HCT116 (cell line): Measurements from ENCODE around the gene RAET1G. TPM values are rescaled to one million over a fixed set of nuclear protein-coding genes. Genes with fewer than 3 reads are reported as not detected.

Source experiments
- ATAC-seq: fragments of 200-7000 bp; cut with Tn5 transposase; 2 replicates; pipeline ENCODE4 v1.9.1; 2020; ENCODE audit warnings: mild to moderate bottlenecking, moderate library complexity
- BruUV-seq: library from RNA; stranded (reverse); fragments of 400-500 nt; replicated peaks from 2 replicates; lab custom pipeline; 2021; lab: Mats Ljungman, UMichigan
- CTCF ChIA-PET: fragments of 300-600 bp; sonication (Branson Sonifier 250); formaldehyde crosslinking; loops from one replicate; lab custom pipeline; 2021; ENCODE audit warnings: antibody characterized with exemption; lab: Charles Lee
- POLR2A ChIA-PET: fragments of 300-600, 350-600 bp; sonication (Branson Sonifier 250); formaldehyde crosslinking; loops from one replicate; lab custom pipeline; 2021; ENCODE audit warnings: antibody characterized with exemption; lab: Charles Lee
- RAD21 ChIA-PET, 2 experiments: fragments of 300-600 bp; sonication (Branson Sonifier 250); formaldehyde crosslinking; loops; one replicate each; lab custom pipeline; 2023; ENCODE audit warnings: low total read pairs in 2 of 2; ENCODE audit not compliant: uncharacterized antibody in 2 of 2, unreplicated experiment in 2 of 2, low non-redundant PET in 1 of 2; lab: Charles Lee
- DNase-seq: peaks from one replicate; pipeline ENCODE4 v3.0.0-alpha.2; 2010; ENCODE audit warnings: low read depth, low spot score
- H2AFZ ChIP-seq: fragments of 200-600 bp; shearing (Covaris generic), sonication (generic); 2 replicates; pipeline ENCODE4 v1.6.1; 2017; ENCODE audit warnings: low read depth, mixed run types, mixed read lengths, antibody characterized with exemption, low read length; ENCODE audit not compliant: poor library complexity, severe bottlenecking
- H3K27ac ChIP-seq: 2 replicates; pipeline ENCODE4 v1.5.1; 2012; ENCODE audit warnings: low read depth, low read length
- H3K27me3 ChIP-seq: fragments of 200-600 bp; sonication (generic); 2 replicates; pipeline ENCODE4 v1.6.1; 2016; ENCODE audit warnings: mixed run types, low read length, mixed read lengths; ENCODE audit not compliant: insufficient read depth
- H3K36me3 ChIP-seq, 2 experiments: fragments of 200-500 bp in 1 of 2; fragments of 200-600 bp in 1 of 2; sonication (Bioruptor generic) in 1 of 2; sonication (generic) in 1 of 2; 2 replicates each; pipeline versions ENCODE4 v1.5.1 to v1.6.1; 2014 to 2016; ENCODE audit warnings: low read length in 2 of 2, inconsistent platforms in 1 of 2, mixed read lengths in 1 of 2, mixed run types in 1 of 2; ENCODE audit not compliant: insufficient read depth in 2 of 2, control insufficient read depth in 1 of 2
- H3K4me1 ChIP-seq, 2 experiments: fragments of 200-600 bp in 1 of 2; sonication (generic) in 1 of 2; 2 replicates each; pipeline versions ENCODE4 v1.5.1 to v1.6.1; 2012 to 2017; ENCODE audit warnings: low read length in 2 of 2, inconsistent platforms in 1 of 2, mild to moderate bottlenecking in 1 of 2, mixed read lengths in 1 of 2, mixed run types in 1 of 2, moderate library complexity in 1 of 2; ENCODE audit not compliant: insufficient read depth in 2 of 2, control insufficient read depth in 1 of 2
- H3K4me2 ChIP-seq: fragments of 200-600 bp; sonication (generic); 2 replicates; pipeline ENCODE4 v1.6.1; 2017; ENCODE audit warnings: mixed run types, low read length, mixed read lengths
- H3K4me3 ChIP-seq, 2 experiments: fragments of 200-600 bp in 1 of 2; sonication (generic) in 1 of 2; replicated peaks in 1 of 2; 2 replicates each; pipeline ENCODE4 v1.5.1; 2011 to 2016; ENCODE audit warnings: low read length in 2 of 2, control low read depth in 1 of 2, low read depth in 1 of 2, mild to moderate bottlenecking in 1 of 2, mixed read lengths in 1 of 2, mixed run types in 1 of 2
- H3K79me2 ChIP-seq: fragments of 200-600 bp; sonication (generic); 2 replicates; pipeline ENCODE4 v1.6.1; 2017; ENCODE audit warnings: mild to moderate bottlenecking, mixed run types, low read length, moderate library complexity, mixed read lengths; ENCODE audit not compliant: insufficient read depth
- H3K9ac ChIP-seq: fragments of 200-600 bp; sonication (generic); 2 replicates; pipeline ENCODE4 v1.6.1; 2016; ENCODE audit warnings: low read length, mixed read lengths
- H3K9me2 ChIP-seq: fragments of 200-600 bp; sonication (generic), shearing (Covaris generic); 2 replicates; pipeline ENCODE4 v1.6.1; 2017; ENCODE audit warnings: mixed run types, mild to moderate bottlenecking, moderate library complexity; ENCODE audit not compliant: insufficient read depth
- H3K9me3 ChIP-seq, 2 experiments: fragments of 200-500 bp in 1 of 2; fragments of 200-600 bp in 1 of 2; sonication (Bioruptor generic) in 1 of 2; sonication (generic) in 1 of 2; 2 replicates each; pipeline ENCODE4 v1.6.1; 2014 to 2017; ENCODE audit warnings: low read length in 2 of 2, mixed read lengths in 2 of 2, inconsistent platforms in 1 of 2, low read depth in 1 of 2, mild to moderate bottlenecking in 1 of 2, mixed run types in 1 of 2, moderate library complexity in 1 of 2; ENCODE audit not compliant: control insufficient read depth in 1 of 2, insufficient read depth in 1 of 2
- H4K20me1 ChIP-seq: fragments of 200-600 bp; sonication (generic), shearing (Covaris generic); 2 replicates; pipeline ENCODE4 v1.6.1; 2017; ENCODE audit warnings: mixed run types, mild to moderate bottlenecking, moderate library complexity; ENCODE audit not compliant: insufficient read depth
- EGR1 ChIP-seq: IDR thresholded peaks from 2 replicates; pipeline ENCODE4 v1.6.1; 2012; ENCODE audit warnings: low read depth
- EZH2 ChIP-seq: fragments of 200-600 bp; sonication (generic); IDR thresholded peaks from 2 replicates; pipeline ENCODE4 v1.6.1; 2017; ENCODE audit warnings: antibody characterized with exemption, mixed run types
- EZH2phosphoT487 ChIP-seq: fragments of 200-600 bp; IDR thresholded peaks from 2 replicates; pipeline ENCODE4 v1.6.1; 2018; ENCODE audit warnings: antibody characterized with exemption, borderline replicate concordance
- FOSL1 ChIP-seq: IDR thresholded peaks from 2 replicates; pipeline ENCODE4 v1.6.1; 2012; ENCODE audit warnings: low read depth
- JUND ChIP-seq: IDR thresholded peaks from 2 replicates; pipeline ENCODE4 v1.6.1; 2012
- MAX ChIP-seq: IDR thresholded peaks from 2 replicates; pipeline ENCODE4 v1.6.1; 2012
- POLR2A ChIP-seq: IDR thresholded peaks from 2 replicates; pipeline ENCODE4 v1.7.0; 2011; ENCODE audit warnings: borderline replicate concordance; ENCODE audit not compliant: insufficient read depth, insufficient read length; ENCODE audit errors: extremely low read depth
- POLR2AphosphoS5 ChIP-seq: IDR thresholded peaks from 2 replicates; pipeline ENCODE4 v1.6.1; 2011; ENCODE audit warnings: mild to moderate bottlenecking, low read depth, low read length, moderate library complexity
- RAD21 ChIP-seq: IDR thresholded peaks from 2 replicates; pipeline ENCODE4 v1.6.1; 2012; ENCODE audit warnings: low read depth, mild to moderate bottlenecking
- SIN3A ChIP-seq: IDR thresholded peaks from 2 replicates; pipeline ENCODE4 v1.6.1; 2012; ENCODE audit warnings: low read depth
- SP1 ChIP-seq: IDR thresholded peaks from 2 replicates; pipeline ENCODE4 v1.6.1; 2012; ENCODE audit warnings: low read depth
- SRF ChIP-seq: IDR thresholded peaks from 2 replicates; pipeline ENCODE4 v1.6.1; 2012; ENCODE audit warnings: low read depth
- TCF7L2 ChIP-seq: IDR thresholded peaks from 2 replicates; pipeline ENCODE4 v1.7.0; 2011; ENCODE audit warnings: borderline replicate concordance, inconsistent platforms; ENCODE audit not compliant: insufficient read depth, insufficient read length; ENCODE audit errors: extremely low read depth
- YY1 ChIP-seq: IDR thresholded peaks from 2 replicates; pipeline ENCODE4 v1.6.1; 2011; ENCODE audit warnings: low read length, low read depth, moderate library complexity, mild to moderate bottlenecking; ENCODE audit not compliant: insufficient replicate concordance; ENCODE audit errors: extremely low read depth
- ZFX ChIP-seq: fragments of 450-650 bp; IDR thresholded peaks from 2 replicates; pipeline ENCODE4 v1.6.1; 2017
- ZNF274 ChIP-seq: fragments of 200-500 bp; sonication (Bioruptor generic); IDR thresholded peaks from 2 replicates; pipeline ENCODE4 v1.6.1; 2014; ENCODE audit warnings: mild to moderate bottlenecking, low read depth, low read length, inconsistent platforms
- intact Hi-C: fragments of 100-400 bp; cut with micrococcal nuclease; formaldehyde crosslinking; loops from 2 replicates; pipeline ENCODE4 v1.10.0; 2022
- total RNA-seq: library from RNA; stranded (reverse); gene quantifications from one replicate; pipeline ENCODE4 v1.2.1, GENCODE V29; 2021; ENCODE audit not compliant: unreplicated experiment
- TF ChIP-seq, protein P1 (sequence below), 3 experiments: fragments of 200-600 bp in 1 of 3; sonication (generic) in 1 of 3; IDR thresholded peaks in 2 of 3; conservative IDR thresholded peaks in 1 of 3; 2 replicates each; pipeline ENCODE4 v1.5.1; 2012 to 2017; ENCODE audit warnings: low read depth in 2 of 3, low read length in 2 of 3, antibody characterized with exemption in 1 of 3, borderline replicate concordance in 1 of 3, control low read depth in 1 of 3, mild to moderate bottlenecking in 1 of 3, mixed read lengths in 1 of 3, mixed run types in 1 of 3, moderate library complexity in 1 of 3; ENCODE audit not compliant: insufficient read depth in 1 of 3
- TF ChIP-seq, protein P2 (sequence below): IDR thresholded peaks from 2 replicates; pipeline ENCODE4 v1.6.1; 2012

The RAET1G gene
- total RNA-seq, 1 experiment from 2014 or later, result 0.37 TPM

GRCh38 chr6:149961728-149962425 is 39.0 kb upstream of the RAET1G start:
- RAD21 ChIA-PET, result no interaction called here
- POLR2A ChIA-PET, result no interaction called here
- Histone ChIP-seq H3K79me2 (no peaks in the 10 kb centered on the region), H3K9me2 (no peaks in the 10 kb centered on the region), H3K27me3 (no peaks in the 10 kb centered on the region), H3K4me3 (no peak overlapping the region), H3K4me1 (peaks cover 9 to 22% of the 10 kb centered on the region in 2 experiments; a peak in 3 of 4 replicates), H3K4me2 (no peak overlapping the region), H2AFZ (peak overlapping the region; percentile 71), H4K20me1 (no peaks in the 10 kb centered on the region), H3K27ac (no peak overlapping the region; the same call in 1 of the 2 replicates), H3K9me3 (no peaks in the 10 kb centered on the region), H3K36me3 (no peaks in the 10 kb centered on the region), H3K9ac (no peak overlapping the region)
- peak; percentile 31; the same call in 1 of the 2 replicates for ATAC-seq
- intact Hi-C loops, result no loop called here
- no peak for TF ChIP-seq POLR2A
- TF ChIP-seq, protein P1, sequence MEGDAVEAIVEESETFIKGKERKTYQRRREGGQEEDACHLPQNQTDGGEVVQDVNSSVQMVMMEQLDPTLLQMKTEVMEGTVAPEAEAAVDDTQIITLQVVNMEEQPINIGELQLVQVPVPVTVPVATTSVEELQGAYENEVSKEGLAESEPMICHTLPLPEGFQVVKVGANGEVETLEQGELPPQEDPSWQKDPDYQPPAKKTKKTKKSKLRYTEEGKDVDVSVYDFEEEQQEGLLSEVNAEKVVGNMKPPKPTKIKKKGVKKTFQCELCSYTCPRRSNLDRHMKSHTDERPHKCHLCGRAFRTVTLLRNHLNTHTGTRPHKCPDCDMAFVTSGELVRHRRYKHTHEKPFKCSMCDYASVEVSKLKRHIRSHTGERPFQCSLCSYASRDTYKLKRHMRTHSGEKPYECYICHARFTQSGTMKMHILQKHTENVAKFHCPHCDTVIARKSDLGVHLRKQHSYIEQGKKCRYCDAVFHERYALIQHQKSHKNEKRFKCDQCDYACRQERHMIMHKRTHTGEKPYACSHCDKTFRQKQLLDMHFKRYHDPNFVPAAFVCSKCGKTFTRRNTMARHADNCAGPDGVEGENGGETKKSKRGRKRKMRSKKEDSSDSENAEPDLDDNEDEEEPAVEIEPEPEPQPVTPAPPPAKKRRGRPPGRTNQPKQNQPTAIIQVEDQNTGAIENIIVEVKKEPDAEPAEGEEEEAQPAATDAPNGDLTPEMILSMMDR (IDR thresholded peaks at IDR 0.05 in 2 of 3, conservative IDR thresholded peaks at IDR 0.05 in 1 of 3; ENCODE audit: borderline replicate concordance in 1 of 3, insufficient read depth in 1 of 3, low read depth in 2 of 3, low read length in 2 of 3), result peak in 2 of 3 experiments; percentile 47 to 49; a peak in 4 of 6 replicates
- no peak for TF ChIP-seq SIN3A
- 0 out of 2 replicates have a peak, but pooled peaks have one; percentile 37 for TF ChIP-seq MAX
- DNase-seq, result peak; percentile 36
- CTCF ChIA-PET, result interaction anchor here (1.4 kb wide), 2 partner anchors 10 to 55 kb away, joined by 3 to 4 read pairs; no protein-coding TSS in a partner anchor
- BruUV-seq, result no TSS peak

DNA sequence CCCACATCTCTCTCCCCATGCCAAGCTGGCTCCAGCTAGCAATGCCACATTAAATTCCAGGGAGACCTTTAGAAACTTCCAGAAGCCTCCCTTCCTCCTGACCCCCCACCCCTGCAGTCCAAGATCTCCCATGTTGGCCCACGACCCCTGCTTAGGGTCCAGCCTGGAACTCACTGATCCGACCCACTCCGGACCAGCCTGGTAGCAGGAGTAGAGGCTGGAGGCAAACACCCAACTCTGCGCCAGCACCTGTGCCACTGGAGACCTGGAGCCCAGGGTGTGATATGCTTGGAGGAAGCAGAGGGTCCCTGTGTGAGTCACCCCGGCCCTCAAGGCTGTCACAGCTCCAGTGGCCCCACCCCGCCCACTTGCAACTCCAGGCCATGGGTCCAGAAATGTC is 37.6 kb upstream of the RAET1G start:
- Histone ChIP-seq H3K4me3 (no peak overlapping the region), H3K9me3 (no peaks in the 10 kb centered on the region), H3K4me2 (no peak overlapping the region), H3K4me1 (peaks cover 9 to 22% of the 10 kb centered on the region in 2 experiments; a peak in 3 of 4 replicates), H3K27me3 (no peaks in the 10 kb centered on the region), H3K9ac (no peak overlapping the region), H3K36me3 (no peaks in the 10 kb centered on the region), H3K27ac (no peak overlapping the region), H4K20me1 (no peaks in the 10 kb centered on the region), H3K79me2 (no peaks in the 10 kb centered on the region), H3K9me2 (no peaks in the 10 kb centered on the region), H2AFZ (no peak overlapping the region)
- intact Hi-C loops, result no loop called here
- ChIA-PET POLR2A (no interaction called here), CTCF (no interaction called here), RAD21 (no interaction called here)
- DNase-seq (no peak), ATAC-seq (no peak)
- TF ChIP-seq EZH2phosphoT487, result no peak
- no peak for TF ChIP-seq SIN3A
- no peak for TF ChIP-seq ZFX
- no peak for TF ChIP-seq SP1
- TF ChIP-seq ZNF274, result no peak
- TF ChIP-seq POLR2AphosphoS5, result no peak
- no peak for TF ChIP-seq EGR1
- TF ChIP-seq JUND, result no peak
- no peak for TF ChIP-seq FOSL1
- no peak for TF ChIP-seq TCF7L2
- TF ChIP-seq YY1, result no peak
- TF ChIP-seq, protein P2, sequence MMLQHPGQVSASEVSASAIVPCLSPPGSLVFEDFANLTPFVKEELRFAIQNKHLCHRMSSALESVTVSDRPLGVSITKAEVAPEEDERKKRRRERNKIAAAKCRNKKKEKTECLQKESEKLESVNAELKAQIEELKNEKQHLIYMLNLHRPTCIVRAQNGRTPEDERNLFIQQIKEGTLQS, result no peak
- no peak for TF ChIP-seq EZH2
- TF ChIP-seq POLR2A, result no peak
- no peak for TF ChIP-seq SRF
- TF ChIP-seq RAD21, result no peak
- no TSS peak for BruUV-seq
